PC-3 (cell line): ENCODE results near the gene GABRA1.

ENCODE experiments used
- CTCF ChIP-seq: fragments of 300-600 bp; sonication (generic); conservative IDR thresholded peaks from 2 replicates; pipeline ENCODE4 v1.5.1; 2017; ENCODE audit warnings: antibody characterized with exemption, low read depth, mild to moderate bottlenecking, low read length
- EZH2 ChIP-seq: fragments of 300-600 bp; sonication (generic); IDR thresholded peaks from one replicate; pipeline ENCODE4 v1.6.1; 2017; ENCODE audit warnings: antibody characterized with exemption, mild to moderate bottlenecking, low read length; ENCODE audit not compliant: unreplicated experiment
- EZH2phosphoT487 ChIP-seq: fragments of 300-600 bp; sonication (generic); IDR thresholded peaks from 2 replicates; pipeline ENCODE4 v1.6.1; 2018; ENCODE audit warnings: mild to moderate bottlenecking, antibody characterized with exemption, low read length, borderline replicate concordance

DNA sequence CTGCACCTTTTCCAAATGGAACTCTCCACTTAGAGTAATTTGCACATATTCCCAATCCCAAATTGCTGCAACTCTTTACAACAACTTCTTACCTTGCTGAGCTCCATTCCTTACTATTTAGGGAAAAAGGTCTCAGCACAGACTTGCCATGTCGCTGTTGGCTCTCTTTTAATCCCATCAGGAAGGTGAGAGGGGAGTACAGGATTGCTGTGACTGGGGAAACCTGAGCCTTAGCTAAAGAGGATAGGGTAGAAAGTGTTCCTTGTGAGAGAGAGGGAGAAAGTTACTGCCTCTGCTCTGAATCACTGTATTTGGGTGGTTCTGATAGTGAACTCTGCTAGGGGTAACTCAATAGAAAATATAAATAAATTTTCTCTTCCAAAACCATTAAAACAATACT is 43.7 kb upstream of the GABRA1 start:
- TF ChIP-seq CTCF (no peak), EZH2 (no peak), EZH2phosphoT487 (no peak)
